ENCODE measurements around the gene TIMM44.
"Not testable (repeated sequence)": the region's sequence is repeated elsewhere in the genome, so short reads cannot be mapped to it uniquely, and the experiment has no call there.

Gene TIMM44

DNA sequence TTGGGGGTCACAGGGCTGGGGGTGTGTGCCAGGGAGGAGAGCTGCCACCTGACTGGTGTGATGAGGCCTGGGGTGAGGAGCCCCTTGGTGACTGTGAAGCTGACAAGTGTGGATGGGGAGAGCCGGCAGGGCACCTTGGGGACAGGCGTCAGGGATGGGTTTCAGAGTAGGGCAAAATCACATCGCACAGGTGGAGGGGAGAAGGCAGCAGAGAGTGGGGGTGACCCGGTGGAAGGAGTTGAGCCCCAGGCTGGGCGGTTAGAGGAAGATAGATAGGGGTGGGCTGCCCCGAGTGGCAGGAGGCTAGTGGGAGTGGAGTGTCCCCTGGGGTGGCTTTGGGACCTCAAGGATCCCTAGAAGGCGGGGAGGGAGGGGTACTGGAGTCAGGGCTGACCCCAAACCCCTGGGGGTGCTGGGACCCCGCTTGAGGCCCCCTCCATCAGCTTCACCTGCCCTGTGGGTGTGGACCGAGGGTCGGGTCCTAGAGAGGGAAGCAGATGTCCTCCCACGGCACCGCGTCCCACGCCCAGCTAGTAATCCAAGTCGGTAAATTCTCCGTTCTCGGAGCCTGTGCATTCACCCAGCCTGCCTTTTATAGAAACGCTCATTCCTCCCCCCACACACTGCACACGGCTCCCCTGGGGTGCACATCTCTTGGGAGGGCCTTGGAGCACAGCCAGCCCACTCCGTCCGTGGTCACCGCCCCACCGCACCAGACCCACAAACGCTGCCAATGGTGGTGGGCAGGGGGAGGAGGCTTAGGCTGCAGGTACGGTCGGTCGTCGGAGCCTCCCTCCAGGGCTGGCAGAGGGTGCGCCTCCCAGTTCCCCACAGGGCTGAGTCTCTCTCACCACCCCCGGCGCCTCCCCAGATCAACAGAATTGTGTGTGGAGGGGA is 19.9 kb downstream of the TIMM44 start:
- DNase-seq: no peak

DNA sequence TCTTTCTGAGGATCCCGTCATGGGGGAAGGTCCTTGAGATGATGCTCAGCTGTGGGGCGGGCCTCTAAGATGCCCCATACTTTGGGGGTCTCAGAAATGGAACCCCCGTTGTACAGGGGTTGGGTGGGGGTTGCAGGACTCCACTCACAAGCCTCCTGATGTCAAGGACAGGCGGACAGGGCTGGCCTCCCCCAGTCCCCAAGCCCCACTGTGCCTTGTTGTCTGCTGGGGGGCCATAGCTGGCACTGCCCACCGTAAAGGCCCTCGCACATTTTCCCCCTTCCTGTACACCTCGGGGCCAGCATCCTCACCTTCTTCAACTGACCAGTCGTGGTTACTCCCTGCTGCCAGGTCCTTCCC is 20.6 kb downstream of the TIMM44 start:
- no peak for DNase-seq

DNA sequence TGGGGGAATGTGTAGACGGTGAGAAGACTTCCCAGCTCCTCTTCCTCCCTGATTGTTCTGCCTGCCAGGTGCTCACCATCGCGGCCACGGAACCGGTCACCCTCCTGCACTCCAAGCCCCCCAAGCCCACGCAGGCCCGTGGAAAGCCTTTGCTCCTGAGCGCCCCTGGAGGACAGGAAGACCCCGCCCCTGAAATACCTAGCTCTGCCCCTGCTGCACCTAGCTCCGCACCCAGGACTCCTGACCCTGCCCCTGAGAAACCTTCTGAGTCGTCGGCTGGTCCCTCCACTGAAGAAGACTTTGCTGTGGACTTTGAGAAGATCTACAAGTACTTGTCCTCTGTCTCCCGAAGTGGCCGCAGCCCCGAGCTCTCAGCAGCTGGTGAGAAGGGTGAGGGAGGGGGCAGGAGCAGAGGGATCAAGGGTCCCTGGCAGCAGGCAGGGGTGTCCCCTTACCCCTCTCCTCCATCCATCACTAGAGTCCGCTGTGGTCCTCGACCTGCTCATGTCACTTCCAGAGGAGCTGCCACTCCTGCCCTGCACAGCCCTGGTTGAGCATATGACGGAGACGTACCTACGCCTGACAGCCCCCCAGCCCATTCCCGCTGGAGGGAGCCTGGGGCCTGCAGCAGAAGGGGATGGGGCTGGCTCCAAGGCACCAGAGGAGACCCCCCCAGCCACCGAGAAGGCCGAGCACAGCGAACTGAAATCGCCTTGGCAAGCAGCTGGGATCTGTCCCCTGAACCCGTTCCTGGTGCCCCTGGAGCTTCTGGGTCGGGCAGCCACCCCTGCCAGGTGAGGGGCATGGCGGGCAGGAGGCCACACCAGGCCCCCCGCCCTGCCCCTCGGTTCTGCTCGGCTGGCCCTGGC is 21.3 kb downstream of the TIMM44 start:
- no peak for DNase-seq

DNA sequence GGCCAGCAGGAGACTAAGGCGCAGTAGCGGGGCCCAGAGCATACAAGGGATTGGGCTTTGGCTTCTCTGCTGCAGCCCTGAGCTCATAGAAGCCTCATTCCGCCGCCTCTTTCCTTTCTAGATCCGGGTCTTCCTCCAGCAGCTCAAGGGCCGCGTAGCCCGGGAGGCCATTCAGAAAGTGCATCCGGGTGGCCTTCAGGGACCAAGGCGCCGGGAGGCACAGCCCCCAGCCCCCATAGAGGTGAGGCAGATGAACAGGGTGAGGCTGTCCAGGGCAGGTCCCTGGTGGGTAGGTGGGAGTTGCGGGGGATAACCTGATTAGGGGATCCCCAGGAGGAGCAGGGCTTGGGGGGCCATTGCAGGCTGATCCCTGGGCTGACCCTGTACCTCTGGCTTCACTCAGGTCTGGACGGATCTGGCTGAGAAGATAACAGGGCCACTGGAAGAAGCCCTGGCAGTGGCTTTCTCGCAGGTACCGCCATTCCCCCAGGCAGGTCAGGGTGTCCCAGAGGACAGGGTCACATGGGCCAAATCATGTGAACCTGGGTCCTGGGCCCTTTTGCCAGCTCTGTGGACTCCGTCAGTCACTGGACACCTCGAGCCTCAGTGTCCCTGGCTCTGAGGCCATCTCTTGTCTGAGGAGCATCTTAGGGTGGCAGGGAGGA is 22.0 kb downstream of the TIMM44 start:
- DNase-seq: no peak

DNA sequence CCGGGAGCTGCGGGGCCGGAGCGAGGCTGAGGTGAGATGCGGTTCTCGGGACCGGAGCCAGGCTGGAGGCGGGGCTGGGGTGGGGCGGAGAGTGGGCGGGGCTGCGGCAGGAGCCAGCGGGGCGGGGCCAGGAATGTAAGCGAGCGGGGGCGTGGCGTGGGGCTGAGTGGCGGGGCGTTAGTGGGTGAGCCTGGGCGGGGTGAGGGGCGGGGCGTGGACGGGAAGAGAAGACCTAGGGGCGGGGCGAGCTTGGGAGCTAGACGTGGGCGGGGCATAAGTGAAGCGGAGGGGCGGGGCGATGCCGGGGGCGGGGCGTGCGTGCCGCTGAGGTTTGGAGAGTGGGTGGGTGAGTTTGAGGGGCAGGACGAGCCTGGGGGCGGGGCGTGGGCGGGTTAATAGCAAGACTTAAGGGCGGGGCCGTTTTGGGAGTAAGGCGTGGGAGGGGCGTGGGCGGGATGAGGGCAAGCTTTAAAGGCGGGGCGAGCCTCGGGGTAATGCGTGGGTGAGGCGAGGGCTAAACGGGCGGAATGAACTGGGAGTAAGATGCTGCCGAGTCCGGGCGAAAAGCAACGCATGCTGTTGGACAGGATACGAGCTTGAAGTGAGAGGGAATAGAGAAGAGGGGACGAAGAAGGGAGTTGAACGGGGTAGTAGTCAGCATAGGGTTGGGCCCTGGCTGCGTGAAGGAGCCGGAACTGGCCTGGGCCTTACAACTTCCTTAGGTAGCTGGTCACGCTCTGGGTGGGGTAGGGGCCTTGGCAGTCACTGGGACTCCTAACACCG is 22.8 kb downstream of the TIMM44 start:
- peak; percentile 99 to 100 (median 100) for DNase-seq

DNA sequence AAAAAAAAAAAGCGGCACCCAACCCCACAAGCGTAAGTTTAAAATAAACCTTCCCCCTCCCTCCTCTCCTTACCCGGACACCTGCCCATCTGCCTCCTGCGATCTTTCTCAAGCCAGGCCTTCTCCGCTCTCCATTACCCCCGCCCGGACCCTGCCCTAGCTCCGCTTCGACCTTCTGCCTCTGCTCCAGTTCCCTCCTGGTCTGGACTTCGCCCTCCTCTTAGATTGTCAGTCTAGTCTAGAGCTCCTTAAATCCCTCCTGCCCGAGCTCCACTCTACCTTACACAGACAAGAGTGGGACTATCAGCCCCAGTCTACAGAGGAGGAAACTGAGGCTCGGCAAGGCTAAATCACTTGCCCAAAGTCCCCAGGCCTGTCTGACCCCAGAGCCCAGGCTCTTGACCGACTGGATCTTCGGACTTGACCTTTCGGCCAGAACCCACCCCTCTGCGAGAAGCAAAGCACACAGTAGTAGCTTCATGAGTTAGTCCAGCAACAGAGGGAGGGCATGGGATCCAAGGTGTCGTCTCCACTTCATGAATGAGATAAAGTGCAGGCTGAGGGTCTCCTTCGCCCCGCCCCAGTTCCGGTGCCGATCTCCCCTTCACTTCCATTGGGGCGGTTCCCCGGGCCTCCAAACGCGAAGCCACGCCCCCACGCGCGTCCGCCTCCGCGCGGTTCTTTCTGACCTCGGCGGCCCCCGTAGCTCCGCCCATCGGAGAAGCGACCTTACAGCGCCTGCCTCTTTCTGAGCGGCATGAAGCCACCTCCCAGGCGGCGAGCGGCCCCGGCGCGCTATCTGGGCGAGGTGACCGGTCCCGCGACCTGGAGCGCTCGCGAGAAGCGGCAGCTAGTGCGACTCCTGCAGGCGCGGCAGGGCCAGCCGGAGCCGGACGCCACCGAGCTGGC is 23.6 kb downstream of the TIMM44 start, which contains the start of gene SNAPC2:
SNAPC2 (plus strand) TSS at position 729 of the 909 bp plus-strand sequence; CDS start at position 758, 29 bp downstream.
- peak; percentile 91 to 95 (median 92) for DNase-seq

DNA sequence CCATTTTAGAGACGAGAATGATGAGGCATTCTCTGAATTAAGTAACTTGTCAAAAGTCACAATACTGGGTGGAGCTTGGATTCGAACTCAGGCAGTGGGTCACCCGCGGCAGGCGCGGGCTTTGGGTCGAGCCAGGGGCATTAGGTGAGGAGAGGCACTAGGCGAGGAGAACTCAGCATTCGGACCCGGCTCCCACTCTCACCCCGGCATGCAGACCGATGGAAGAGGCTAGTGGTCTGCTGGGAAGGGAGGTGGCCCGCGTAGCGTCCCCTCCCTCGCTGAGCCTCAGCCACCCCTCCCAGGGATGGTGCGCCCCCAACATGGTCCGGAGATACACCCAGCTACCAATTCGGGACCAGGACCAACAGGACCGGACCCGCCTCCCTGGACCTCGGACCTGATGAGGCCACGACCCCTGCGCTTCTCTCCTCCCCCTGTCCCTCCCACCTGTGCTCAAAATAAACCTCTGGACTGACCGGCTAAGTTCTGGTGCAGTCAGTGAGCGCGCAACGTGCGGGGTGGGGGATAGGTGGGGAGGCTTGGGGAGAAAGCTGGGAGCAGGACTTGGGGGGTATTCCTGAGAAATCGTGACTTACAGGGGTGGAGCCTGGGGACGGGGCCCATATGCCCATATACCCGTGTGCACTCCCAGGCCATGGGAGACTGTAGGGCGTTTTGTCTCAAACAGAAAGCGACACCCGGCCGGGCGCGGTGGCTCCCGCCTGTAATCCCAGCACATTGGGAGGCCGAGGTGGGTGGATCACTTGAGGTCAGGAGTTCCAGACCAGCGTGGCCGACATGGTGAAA is 24.6 kb downstream of the TIMM44 start:
- DNase-seq: no peak

DNA sequence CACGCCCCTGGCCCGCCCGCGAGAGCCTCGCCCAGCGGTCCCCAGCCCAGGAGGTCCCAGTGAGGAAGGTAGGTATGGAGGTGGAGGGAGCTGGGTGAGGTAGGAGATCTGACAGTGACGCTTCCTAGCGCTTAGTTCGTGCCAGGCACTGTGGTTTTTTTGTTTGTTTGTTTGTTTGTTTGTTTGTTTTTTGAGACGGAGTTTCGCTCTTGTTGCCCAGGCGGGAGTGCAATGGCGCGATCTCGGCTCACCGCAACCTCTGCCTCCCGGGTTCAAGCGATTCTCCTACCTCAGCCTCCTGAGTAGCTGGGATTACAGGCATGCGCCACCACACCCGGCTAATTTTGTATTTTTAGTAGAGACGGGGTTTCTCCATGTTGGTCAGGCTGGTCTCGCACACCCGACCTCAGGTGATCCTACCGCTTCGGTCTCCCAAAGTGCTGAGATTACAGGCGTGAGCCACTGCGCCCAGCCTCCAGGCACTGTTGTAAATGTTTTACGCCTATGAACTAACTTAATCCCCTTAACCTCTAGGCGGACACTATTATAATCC is 25.3 kb downstream of the TIMM44 start:
- DNase-seq: not testable (repeated sequence)

DNA sequence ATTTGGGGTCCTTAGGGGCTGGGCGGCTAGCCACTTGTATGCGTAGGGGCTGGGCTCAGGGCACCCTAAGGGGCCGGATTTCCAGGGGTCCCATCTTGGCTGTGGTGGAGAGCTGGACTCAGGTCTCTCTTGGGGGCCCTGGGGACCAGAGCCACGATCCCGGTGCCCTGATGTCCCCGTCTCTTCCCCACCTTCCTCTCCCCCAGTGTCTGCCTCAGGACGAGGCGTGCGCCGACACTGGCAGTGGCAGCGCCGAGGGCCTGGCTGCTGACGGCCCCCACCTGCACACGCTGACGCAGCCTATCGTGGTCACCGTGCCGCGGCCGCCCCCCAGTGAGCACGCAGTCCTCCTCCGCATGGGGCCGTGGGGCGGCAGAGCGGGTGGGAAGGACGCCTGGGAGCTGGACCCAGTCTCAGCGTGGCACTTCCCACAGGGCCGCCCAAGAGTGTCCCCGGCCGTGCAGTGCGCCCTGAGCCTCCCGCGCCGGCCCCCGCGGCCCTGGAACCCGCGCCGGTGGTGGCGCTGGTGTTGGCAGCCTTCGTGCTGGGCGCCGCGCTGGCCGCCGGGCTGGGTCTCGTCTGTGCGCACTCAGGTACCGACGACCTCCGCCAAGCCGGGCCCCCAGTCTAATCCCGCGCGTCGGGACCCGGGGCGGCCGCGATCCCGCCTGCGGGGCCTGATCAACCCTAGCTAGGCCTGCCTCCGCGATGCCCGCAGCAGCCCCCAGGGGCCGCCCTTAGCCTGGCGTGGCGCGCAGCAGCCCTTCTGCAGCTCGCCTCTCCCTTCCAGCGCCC is 26.0 kb downstream of the TIMM44 start:
- DNase-seq: peak in 3 of 4 experiments; percentile 19 to 36 (median 33)

DNA sequence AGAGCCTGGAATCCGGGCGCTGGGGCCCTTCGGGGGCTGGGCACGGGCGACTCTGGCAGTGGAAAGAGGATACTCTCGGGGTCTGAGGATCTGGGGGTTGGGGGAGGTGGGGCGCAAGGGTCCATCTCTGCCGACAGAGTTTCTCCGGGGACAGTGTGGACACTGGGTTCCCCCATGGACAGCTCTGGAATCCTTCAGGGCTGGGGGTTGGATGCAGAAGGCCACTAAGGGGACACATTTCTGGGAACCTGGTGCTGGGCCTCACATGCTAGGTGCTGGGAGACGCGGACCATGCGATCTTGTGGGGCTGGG is 26.6 kb downstream of the TIMM44 start:
- no peak for DNase-seq

DNA sequence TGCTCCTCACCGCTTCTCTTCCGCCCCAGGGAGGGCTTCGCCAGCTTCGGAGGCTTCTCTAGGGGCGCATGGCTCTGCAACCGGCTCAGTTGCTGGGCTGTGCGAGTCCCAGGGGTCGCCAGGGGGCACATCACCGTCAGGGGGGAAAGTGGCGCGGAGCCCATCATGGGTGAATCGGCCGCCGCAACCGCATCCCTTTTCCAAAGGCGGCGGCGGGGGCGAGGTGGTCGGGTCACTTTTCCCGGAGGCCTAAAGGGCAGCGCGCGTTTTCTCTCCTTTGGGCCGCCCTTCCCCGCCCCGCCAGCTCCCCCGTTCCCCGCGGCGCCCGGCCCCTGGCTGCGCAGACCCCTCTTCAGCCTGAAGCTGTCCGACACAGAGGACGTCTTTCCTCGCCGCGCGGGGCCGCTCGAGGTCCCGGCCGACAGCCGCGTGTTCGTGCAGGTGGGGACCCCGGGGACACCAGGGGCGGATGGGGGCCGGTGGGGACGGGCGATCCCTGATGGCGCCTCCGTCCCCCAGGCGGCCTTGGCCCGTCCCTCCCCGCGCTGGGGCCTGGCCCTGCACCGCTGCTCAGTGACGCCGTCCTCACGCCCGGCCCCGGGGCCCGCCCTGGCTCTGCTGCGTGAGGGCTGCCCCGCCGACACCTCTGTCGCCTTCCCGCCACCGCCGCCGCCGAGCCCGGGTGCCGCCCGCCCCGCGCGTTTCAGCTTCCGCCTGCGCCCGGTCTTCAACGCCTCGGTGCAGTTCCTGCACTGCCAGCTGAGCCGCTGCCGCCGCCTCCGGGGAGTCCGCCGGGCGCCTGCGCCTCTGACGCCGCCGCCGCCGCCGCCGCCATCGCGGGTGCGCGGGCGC is 27.1 kb downstream of the TIMM44 start:
- peak in 2 of 4 experiments; percentile 29 to 36 for DNase-seq

DNA sequence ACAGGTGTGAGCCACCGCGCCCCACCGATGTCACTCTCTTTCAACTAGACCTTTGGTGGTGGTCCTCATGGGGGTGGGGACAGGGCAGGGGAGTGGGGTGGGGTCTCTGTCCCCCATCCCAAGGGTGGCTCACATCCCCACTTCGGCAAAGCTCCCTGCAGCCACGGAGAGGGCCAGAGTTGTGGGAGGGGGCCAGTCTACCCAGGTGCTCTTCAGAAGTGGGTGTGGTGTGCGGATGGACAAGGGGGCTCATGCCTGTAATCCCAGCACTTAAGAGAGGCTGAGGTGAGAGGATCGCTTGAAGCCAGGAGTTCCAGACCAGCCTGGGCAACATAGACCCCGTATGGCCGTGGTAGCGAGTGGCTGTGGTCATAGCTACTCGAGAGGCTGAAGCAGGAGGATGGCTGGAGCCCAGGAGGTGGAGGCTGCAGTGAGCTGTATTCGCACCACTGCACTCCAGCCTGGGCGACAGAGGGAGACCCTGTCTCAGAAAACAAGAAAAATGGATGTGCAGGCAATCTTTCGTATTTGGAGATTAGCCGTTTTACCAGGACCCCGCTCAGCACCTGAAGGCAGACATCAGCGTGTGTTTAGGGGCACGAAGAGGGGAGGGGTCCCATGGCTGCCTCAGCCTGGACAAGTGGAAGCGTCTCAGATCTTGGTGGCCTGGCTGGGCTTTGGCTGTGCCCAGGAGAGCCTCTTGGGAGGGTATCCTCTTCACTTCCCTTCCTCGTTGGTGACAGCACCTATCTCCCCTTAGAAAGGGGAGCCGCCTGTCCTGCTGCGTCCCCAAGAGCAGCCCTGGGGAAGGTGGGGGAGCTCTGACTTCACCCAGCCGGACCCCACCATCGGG is 28.0 kb downstream of the TIMM44 start:
- no peak for DNase-seq

DNA sequence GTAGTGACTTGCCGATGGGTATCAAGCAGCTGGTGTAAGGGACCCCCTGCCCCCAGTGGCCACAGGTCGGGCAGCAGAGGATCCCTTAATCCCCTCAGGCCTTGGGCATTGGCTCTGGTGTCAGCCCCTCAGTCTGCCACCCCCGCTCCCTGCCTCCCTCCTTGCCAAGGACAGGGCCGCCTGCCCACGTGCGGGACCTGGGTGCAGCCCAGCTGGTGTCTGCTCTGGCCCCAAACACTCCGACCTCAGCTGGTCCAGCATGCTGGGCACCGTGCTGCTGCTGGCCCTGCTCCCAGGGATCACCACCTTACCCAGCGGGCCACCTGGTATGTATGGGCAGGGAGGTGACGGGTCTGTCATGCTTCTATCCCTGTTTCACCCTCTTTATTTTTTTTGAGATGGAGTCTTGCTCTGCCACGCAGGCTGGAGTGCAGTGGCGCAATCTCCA is 28.8 kb downstream of the TIMM44 start, which contains the start of gene TGFBR3L:
TGFBR3L (plus strand) TSS at position 233 of the 448 bp plus-strand sequence.
- DNase-seq: no peak

DNA sequence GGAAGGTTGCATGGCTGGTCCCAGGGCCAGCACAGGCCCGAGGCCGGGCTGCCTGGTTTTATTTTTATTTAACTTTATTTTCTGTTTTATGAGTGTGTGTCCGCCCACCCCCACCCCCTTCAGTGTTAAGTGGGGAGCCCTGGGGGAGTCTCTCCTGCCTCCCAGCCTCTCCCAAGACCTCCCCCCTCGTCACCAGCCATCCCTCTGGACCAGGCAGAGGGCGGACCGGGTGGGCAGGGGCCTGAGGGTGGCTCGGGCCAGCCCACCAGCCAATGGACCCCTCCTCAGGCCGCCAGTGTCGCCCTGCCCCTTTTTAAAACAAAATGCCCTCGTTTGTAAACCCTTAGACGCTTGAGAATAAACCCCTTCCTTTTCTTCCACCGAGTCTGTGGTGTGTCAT is 29.4 kb downstream of the TIMM44 start:
- no peak for DNase-seq

DNA sequence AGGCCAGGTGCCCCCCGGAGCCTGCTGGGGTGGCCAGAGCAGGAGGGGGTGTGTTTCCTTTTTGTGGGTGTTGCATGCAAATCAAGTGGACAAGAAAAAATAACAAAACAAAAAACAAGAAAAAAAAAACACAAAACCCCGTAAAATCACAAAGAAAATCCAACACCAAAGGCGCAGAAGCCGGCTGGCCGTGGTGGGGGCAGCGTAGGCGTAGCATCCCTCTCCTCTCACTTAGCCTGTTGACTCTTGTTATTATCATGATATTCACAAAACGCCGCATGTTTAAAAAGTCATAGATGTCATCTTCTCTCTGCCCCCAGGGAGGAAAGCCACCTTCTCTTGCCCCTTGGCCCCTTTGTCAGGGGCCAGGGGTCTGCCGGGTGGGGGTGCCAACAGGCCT is 29.8 kb downstream of the TIMM44 start:
- DNase-seq: no peak

DNA sequence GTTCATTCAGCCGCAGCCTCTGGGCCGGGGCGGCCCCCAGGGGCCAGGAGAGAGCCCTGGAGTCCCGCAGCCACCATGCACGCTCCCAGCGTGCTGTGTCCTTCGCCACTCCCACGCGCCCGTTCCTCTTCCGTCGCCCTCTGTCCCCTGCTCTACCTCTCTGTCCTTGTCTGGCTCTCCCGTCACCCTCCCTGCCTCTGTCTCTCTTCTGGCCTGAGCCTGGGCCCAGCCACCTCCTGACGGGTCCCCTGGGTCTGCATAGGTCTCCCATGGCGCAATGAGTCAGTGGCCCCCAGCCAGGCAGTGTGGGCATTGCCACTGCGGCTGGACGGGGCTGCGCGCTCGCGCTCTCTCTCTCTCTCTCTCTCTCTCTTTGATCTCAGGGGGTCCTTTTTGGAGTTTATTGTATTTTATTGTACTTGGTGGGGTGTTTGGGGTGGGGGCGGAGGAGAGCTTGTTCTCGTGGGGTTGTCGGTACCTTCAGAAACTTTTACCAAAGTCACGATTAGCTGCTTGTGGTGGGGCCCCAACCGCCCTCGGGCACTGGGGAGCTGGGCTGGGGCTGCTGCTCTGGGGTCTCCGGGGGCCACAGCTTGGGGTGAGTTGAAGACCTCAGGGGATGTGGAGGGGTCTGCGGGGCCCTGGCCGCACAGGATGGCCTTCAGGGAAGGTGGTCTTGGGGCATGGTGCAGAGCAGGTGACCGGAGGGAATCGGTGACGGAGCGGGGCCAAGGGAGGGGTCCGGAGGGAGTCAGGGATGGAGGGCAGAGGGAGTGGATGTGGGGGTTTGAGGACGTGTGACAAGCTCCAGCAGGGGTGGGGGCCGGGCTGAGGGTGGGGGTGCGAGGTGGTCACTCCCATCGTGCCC is 30.5 kb downstream of the TIMM44 start:
- DNase-seq: no peak

Data from activated CD4-positive, CD25-positive, alpha-beta regulatory T cell (primary cell).